SU-DHL-6 (cell line): Measurements from ENCODE around the gene CHST15.

Experiments
- EZH2phosphoT487 ChIP-seq: fragments of 200-600 bp; sonication (generic), shearing (Covaris generic); conservative IDR thresholded peaks from 2 replicates; pipeline ENCODE4 v1.6.1; 2018; ENCODE audit warnings: mild to moderate bottlenecking, antibody characterized with exemption, low read length, moderate library complexity, mixed read lengths
- TF ChIP-seq, protein P1 (sequence below): fragments of 200-600 bp; sonication (generic); IDR thresholded peaks from one replicate; pipeline ENCODE4 v1.5.1; 2017; ENCODE audit warnings: antibody characterized with exemption, mild to moderate bottlenecking, low read length, moderate library complexity; ENCODE audit not compliant: insufficient read depth, poor library complexity, severe bottlenecking

DNA sequence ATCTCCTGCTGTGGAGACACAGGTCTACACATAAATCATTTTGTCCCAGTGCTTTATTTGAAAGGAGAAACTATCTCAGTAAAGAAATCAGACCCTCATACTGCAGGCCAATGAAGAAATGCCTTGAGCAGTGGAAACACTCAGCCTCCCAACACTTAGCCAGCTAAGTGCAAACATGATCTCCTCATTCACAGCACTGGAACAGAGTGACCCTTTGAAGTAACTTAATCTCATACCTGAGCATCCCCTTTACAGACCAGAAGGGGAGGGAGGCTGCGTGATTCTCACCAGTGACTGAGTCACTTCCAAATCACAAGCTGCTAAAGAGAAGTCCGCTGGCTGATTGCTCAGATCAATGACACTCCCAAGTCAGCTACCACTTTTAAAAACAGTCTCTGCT is 4.5 kb downstream of the CHST15 start:
- TF ChIP-seq, protein P1, sequence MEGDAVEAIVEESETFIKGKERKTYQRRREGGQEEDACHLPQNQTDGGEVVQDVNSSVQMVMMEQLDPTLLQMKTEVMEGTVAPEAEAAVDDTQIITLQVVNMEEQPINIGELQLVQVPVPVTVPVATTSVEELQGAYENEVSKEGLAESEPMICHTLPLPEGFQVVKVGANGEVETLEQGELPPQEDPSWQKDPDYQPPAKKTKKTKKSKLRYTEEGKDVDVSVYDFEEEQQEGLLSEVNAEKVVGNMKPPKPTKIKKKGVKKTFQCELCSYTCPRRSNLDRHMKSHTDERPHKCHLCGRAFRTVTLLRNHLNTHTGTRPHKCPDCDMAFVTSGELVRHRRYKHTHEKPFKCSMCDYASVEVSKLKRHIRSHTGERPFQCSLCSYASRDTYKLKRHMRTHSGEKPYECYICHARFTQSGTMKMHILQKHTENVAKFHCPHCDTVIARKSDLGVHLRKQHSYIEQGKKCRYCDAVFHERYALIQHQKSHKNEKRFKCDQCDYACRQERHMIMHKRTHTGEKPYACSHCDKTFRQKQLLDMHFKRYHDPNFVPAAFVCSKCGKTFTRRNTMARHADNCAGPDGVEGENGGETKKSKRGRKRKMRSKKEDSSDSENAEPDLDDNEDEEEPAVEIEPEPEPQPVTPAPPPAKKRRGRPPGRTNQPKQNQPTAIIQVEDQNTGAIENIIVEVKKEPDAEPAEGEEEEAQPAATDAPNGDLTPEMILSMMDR, result no peak
- no peak for TF ChIP-seq EZH2phosphoT487
